IMR-90 (cell line): Measurements from ENCODE around the gene EIF2S1. TPM values are rescaled to one million over a fixed set of nuclear protein-coding genes. Genes with fewer than 3 reads are reported as not detected.
A peak's percentile ranks its signal among the peaks of the same experiment; 100 is the strongest.
"Not testable (repeated sequence)": the region's sequence is repeated elsewhere in the genome, so short reads cannot be mapped to it uniquely, and the experiment has no call there.

Source experiments
- ATAC-seq: fragments of 200-7000 bp; cut with Tn5 transposase; 2 replicates; pipeline ENCODE4 v1.9.1; 2020; ENCODE audit warnings: low read depth, mild to moderate bottlenecking, moderate library complexity
- BruUV-seq: library from RNA; stranded (reverse); fragments of 400-500 nt; replicated peaks from 2 replicates; lab custom pipeline; 2021; lab: Mats Ljungman, UMichigan
- CTCF ChIA-PET: fragments of 300-600 bp; formaldehyde crosslinking; extraction: SDS; loops from one replicate; lab custom pipeline; 2021; ENCODE audit warnings: antibody characterized with exemption; lab: Yijun Ruan, JAX
- POLR2A ChIA-PET: fragments of 300-600 bp; sonication (Branson Sonifier 250); formaldehyde crosslinking; loops from one replicate; lab custom pipeline; 2022; ENCODE audit warnings: antibody characterized with exemption; ENCODE audit not compliant: unreplicated experiment; lab: Charles Lee
- DNase-seq: peaks from one replicate; pipeline ENCODE4 v3.0.0; 2013
- H2AFZ ChIP-seq: replicated peaks from 2 replicates; pipeline ENCODE3; 2013; ENCODE audit warnings: low read length, mild to moderate bottlenecking; ENCODE audit not compliant: poor library complexity
- H2AK5ac ChIP-seq: 2 replicates; pipeline ENCODE4 v1.6.1; 2013; ENCODE audit warnings: low read depth, low read length, inconsistent platforms
- H2AK9ac ChIP-seq: replicated peaks from 2 replicates; pipeline ENCODE3; 2013; ENCODE audit warnings: mild to moderate bottlenecking, low read depth, low read length, moderate library complexity; ENCODE audit not compliant: poor library complexity
- H2BK120ac ChIP-seq: 2 replicates; pipeline ENCODE4 v1.6.1; 2013; ENCODE audit warnings: low read depth, low read length, inconsistent platforms
- H2BK15ac ChIP-seq: 3 replicates; pipeline ENCODE4 v1.6.1; 2013; ENCODE audit warnings: low read depth, low read length, inconsistent platforms
- H2BK20ac ChIP-seq: 2 replicates; pipeline ENCODE4 v1.6.1; 2013; ENCODE audit warnings: low read depth, mild to moderate bottlenecking, inconsistent platforms, low read length, moderate library complexity
- H2BK5ac ChIP-seq: 2 replicates; pipeline ENCODE4 v1.6.1; 2013; ENCODE audit warnings: mild to moderate bottlenecking, low read depth, low read length, inconsistent platforms; ENCODE audit not compliant: poor library complexity, severe bottlenecking
- H3K14ac ChIP-seq: replicated peaks from 2 replicates; pipeline ENCODE4 v1.6.1; 2013; ENCODE audit warnings: low read depth, low read length, inconsistent platforms
- H3K18ac ChIP-seq: 2 replicates; pipeline ENCODE4 v1.6.1; 2013; ENCODE audit warnings: low read depth, low read length, control low read depth
- H3K23ac ChIP-seq: 2 replicates; pipeline ENCODE4 v1.6.1; 2013; ENCODE audit warnings: low read depth, low read length, inconsistent platforms
- H3K27ac ChIP-seq: 2 replicates; pipeline ENCODE4 v1.5.1; 2013; ENCODE audit warnings: mild to moderate bottlenecking, control low read depth, low read length; ENCODE audit not compliant: insufficient read depth
- H3K27me3 ChIP-seq: 2 replicates; pipeline ENCODE4 v1.6.1; 2013; ENCODE audit warnings: low read length; ENCODE audit not compliant: control insufficient read depth, insufficient read depth
- H3K36me3 ChIP-seq: 2 replicates; pipeline ENCODE4 v1.6.1; 2013; ENCODE audit warnings: low read length, mixed read lengths; ENCODE audit not compliant: control insufficient read depth, insufficient read depth
- H3K4ac ChIP-seq: 2 replicates; pipeline ENCODE4 v1.6.1; 2013; ENCODE audit warnings: low read depth, low read length, inconsistent platforms
- H3K4me1 ChIP-seq: 2 replicates; pipeline ENCODE4 v1.6.1; 2013; ENCODE audit warnings: low read length, mixed read lengths; ENCODE audit not compliant: control insufficient read depth, insufficient read depth
- H3K4me2 ChIP-seq: 2 replicates; pipeline ENCODE4 v1.6.1; 2013; ENCODE audit warnings: low read depth, mild to moderate bottlenecking, control low read depth, low read length, moderate library complexity
- H3K4me3 ChIP-seq: 2 replicates; pipeline ENCODE4 v1.5.1; 2013; ENCODE audit warnings: low read depth, mild to moderate bottlenecking, control low read depth, low read length, moderate library complexity; ENCODE audit not compliant: insufficient read depth
- H3K56ac ChIP-seq: 2 replicates; pipeline ENCODE4 v1.6.1; 2013; ENCODE audit warnings: low read length, inconsistent platforms; ENCODE audit not compliant: insufficient read depth; ENCODE audit errors: extremely low read depth
- H3K79me1 ChIP-seq, 2 experiments: 2 replicates each; pipeline ENCODE4 v1.6.1; 2013; ENCODE audit warnings: low read length in 2 of 2, inconsistent platforms in 1 of 2, low read depth in 1 of 2
- H3K9ac ChIP-seq: 2 replicates; pipeline ENCODE4 v1.6.1; 2013; ENCODE audit warnings: low read depth, low read length, control low read depth
- H3K9me1 ChIP-seq: 2 replicates; pipeline ENCODE4 v1.6.1; 2013; ENCODE audit warnings: low read length, inconsistent platforms; ENCODE audit not compliant: insufficient read depth
- H3K9me3 ChIP-seq: 2 replicates; pipeline ENCODE4 v1.6.1; 2013; ENCODE audit warnings: low read length; ENCODE audit not compliant: control insufficient read depth, insufficient read depth
- H4K20me1 ChIP-seq: 2 replicates; pipeline ENCODE4 v1.6.1; 2013; ENCODE audit warnings: low read length, inconsistent platforms; ENCODE audit not compliant: insufficient read depth
- H4K5ac ChIP-seq: 2 replicates; pipeline ENCODE4 v1.6.1; 2013; ENCODE audit warnings: mild to moderate bottlenecking, low read depth, low read length, control low read depth
- H4K8ac ChIP-seq, 2 experiments: 2 replicates each; pipeline ENCODE4 v1.6.1; 2013; ENCODE audit warnings: low read depth in 2 of 2, low read length in 2 of 2, control low read depth in 1 of 2, inconsistent platforms in 1 of 2
- H4K91ac ChIP-seq: 2 replicates; pipeline ENCODE4 v1.6.1; 2013; ENCODE audit warnings: low read depth, low read length, inconsistent platforms; ENCODE audit not compliant: insufficient read depth
- FOS ChIP-seq: fragments of 150-350 bp; IDR thresholded peaks from 2 replicates; pipeline ENCODE4 v1.6.1; 2016; ENCODE audit warnings: low read depth, low read length
- MAZ ChIP-seq: IDR thresholded peaks from 2 replicates; pipeline ENCODE4 v1.6.1; 2012; ENCODE audit warnings: low read depth, mild to moderate bottlenecking, low read length, improper control_type of control experiment, moderate library complexity, borderline replicate concordance
- POLR2A ChIP-seq: IDR thresholded peaks from 2 replicates; pipeline ENCODE4 v1.6.1; 2012; ENCODE audit warnings: mild to moderate bottlenecking, low read depth, low read length
- RFX5 ChIP-seq: IDR thresholded peaks from 2 replicates; pipeline ENCODE4 v1.8.0; 2012; ENCODE audit warnings: low read depth, mild to moderate bottlenecking, low read length, moderate library complexity
- WGBS, 2 experiments: methylation state at CpG; one replicate each; pipeline versions ENCODE4 v1.1.5 to v1.1.7; 2013; ENCODE audit warnings: missing lambda C conversion rate in 2 of 2; ENCODE audit not compliant: insufficient read length in 1 of 2; ENCODE audit errors: extremely low coverage in 2 of 2; 5-methylcytosine and 5-hydroxymethylcytosine counted together
- dilution Hi-C: fragments of 300-500 bp; cut with HindIII; formaldehyde crosslinking; loops from one replicate; pipeline ENCODE4 v1.14.3; 2018; ENCODE audit warnings: low sequenced_read_pairs; ENCODE audit not compliant: unreplicated experiment
- in situ Hi-C: fragments of 300-500 bp; cut with MboI; formaldehyde crosslinking; loops from 3 replicates; pipeline ENCODE4 v1.14.3; 2019; ENCODE audit warnings: low sequenced_read_pairs, inconsistent platforms, mixed read lengths
- intact Hi-C: fragments of 100-400 bp; cut with micrococcal nuclease; formaldehyde crosslinking; loops from 2 replicates; pipeline ENCODE4 v1.10.0; 2022
- polyA plus RNA-seq, 3 experiments: library from polyadenylated mRNA; depleted of rRNA; stranded (reverse); fragments of >200 nt; gene quantifications; 2 replicates each; pipeline ENCODE4 v1.2.3, GENCODE V29; 2012; ENCODE audit warnings: low replicate concordance in 1 of 3
- total RNA-seq: library from RNA; depleted of rRNA; stranded (reverse); fragments of >200 nt; gene quantifications from 2 replicates; pipeline ENCODE4 v1.2.3, GENCODE V29; 2012

Gene EIF2S1
- total and polyA plus RNA-seq, 2 of the 4 experiments (the other 2 are of a cell fraction), result 57.9 to 125 TPM

DNA sequence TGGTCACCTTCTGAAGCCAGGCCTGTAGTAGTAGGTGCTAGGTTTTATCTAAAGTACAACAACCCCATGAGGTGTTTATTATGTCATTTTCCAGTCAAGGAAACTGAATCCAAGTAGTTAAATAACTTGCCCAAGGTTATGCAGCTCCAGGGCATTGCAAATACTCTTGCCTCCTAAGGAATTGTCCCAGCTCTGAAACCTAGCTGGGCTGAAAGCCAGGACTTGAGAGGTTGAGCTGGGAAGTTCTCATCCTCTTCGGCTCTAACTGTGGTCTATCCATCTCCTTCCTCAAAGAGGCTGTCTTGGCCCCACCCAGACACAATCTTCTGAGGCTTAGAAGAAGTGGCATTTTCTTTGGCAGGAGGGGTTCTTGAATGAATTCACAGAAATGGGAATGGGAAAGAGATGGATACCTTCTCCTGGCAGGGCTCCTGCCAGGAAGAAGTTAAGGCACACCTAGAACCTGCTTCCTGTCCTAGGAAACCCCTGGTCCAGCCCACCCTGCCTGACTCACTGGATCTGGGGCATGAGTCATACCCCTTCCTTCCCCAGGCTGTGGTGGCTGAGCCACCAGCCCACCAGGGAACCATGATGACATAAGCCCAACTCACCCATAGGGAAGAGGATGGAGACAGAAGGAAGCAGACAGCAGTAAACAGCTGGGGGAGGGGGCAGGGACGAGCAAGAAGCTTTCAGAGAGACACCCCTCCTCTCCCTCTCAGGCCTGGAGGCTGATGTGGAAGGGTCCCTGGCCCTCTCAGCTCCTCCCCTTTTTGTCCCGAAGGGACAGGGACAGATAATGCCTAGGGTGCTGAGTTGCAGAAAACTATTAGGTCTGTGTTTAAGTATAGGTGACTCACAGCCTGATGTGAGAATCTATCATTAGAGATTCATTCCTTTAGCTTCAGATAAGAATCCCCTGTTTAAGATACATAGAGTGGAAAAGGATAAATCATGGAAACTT, 54.0 kb downstream of the EIF2S1 start (continued):
- no peak for TF ChIP-seq RFX5
- peak; percentile 94 for TF ChIP-seq FOS
- TF ChIP-seq MAZ, result no peak
- no peak for TF ChIP-seq POLR2A

DNA sequence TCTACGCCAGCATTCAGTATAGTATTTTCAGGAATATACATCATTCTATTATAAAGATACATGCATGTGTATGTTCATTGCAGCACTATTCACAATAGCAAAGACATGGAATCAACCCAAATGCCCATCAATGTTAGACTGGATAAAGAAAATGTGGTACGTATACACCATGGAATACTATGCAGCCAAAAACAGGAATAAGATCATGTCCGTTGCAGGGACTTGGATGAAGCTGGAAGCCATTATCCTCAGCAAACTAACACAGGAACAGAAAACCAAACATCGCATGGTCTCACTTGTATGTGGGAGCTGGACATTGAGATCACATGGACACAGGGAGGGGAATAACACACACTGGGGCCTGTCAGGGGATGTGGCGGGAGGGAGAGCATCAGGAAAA, 55.5 kb downstream of the EIF2S1 start:
- POLR2A ChIA-PET, in situ Hi-C loops: not testable (repeated sequence)

More for the DNA sequence above, 55.5 kb downstream of the EIF2S1 start:
- H3K4me1 ChIP-seq, H2AFZ ChIP-seq, H2AK9ac ChIP-seq, H2BK120ac ChIP-seq, H2BK20ac ChIP-seq, H3K56ac ChIP-seq, H3K14ac ChIP-seq, H2BK5ac ChIP-seq, H3K18ac ChIP-seq, ATAC-seq, DNase-seq, H4K5ac ChIP-seq, H4K8ac ChIP-seq, H3K4me2 ChIP-seq, H3K4me3 ChIP-seq, dilution Hi-C loops, H3K9me3 ChIP-seq, BruUV-seq, H3K27ac ChIP-seq, CTCF ChIA-PET, H3K4ac ChIP-seq, H3K79me1 ChIP-seq, intact Hi-C loops, H3K27me3 ChIP-seq, H4K91ac ChIP-seq, H3K23ac ChIP-seq, H2BK15ac ChIP-seq, H4K20me1 ChIP-seq, H3K9ac ChIP-seq, H3K36me3 ChIP-seq: not testable (repeated sequence)
- no CpG with 5 or more reads among the region's 5 CpGs for WGBS, 2 experiments
- Histone ChIP-seq H3K9me1 (peaks cover 18% of the 10 kb centered on the region; the same call in 1 of the 2 replicates), H2AK5ac (0 out of 2 replicates have a peak overlapping the region, but pooled peaks have one; percentile 17)
